Measurements from ENCODE around the gene NUDT14.
A peak's percentile ranks its signal among the peaks of the same experiment; 100 is the strongest.

NUDT14 gene

GRCh38 chr14:105196265-105196960 lies 15.3 kb upstream of the NUDT14 start:
- DNase-seq = peak; percentile 79

DNA sequence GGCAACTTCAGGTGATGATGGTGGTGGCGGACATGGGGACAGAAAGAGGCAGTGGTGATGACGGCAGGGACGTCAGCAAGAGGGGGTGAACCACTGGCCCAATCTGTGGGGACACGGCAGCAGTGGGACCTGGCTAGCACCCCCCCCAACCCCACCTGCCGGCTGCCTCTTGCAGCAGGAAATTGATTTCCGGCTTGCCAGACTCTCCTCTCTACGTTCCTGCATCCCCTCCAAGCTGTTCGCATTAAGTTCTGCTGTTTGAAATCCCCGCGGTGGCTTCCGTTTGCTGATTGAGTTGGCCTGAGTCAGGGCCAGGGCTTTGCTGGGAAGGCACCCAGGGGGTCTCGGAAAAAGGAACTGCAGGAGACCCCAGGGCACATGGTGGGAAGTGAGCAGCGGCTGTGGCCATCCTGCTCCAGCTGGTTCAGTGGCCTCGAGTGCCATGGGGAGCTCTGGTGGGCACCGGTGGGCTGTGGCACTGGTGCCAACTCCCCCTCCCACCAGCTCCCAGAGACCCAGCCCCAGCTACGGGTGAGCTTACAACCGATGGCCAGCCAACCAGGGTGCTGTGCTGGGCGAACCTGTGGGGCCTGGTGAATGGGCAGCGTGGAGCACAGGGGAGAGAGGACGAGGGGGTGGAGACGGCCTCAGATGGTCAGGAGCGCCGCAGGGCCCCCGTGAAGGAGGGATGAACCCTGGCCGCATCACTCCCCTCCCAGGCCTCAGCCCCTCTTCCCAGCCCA lies 14.6 kb upstream of the NUDT14 start:
- no peak for DNase-seq

GRCh38 chr14:105195051-105195450 lies 13.9 kb upstream of the NUDT14 start:
- DNase-seq = no peak

DNA sequence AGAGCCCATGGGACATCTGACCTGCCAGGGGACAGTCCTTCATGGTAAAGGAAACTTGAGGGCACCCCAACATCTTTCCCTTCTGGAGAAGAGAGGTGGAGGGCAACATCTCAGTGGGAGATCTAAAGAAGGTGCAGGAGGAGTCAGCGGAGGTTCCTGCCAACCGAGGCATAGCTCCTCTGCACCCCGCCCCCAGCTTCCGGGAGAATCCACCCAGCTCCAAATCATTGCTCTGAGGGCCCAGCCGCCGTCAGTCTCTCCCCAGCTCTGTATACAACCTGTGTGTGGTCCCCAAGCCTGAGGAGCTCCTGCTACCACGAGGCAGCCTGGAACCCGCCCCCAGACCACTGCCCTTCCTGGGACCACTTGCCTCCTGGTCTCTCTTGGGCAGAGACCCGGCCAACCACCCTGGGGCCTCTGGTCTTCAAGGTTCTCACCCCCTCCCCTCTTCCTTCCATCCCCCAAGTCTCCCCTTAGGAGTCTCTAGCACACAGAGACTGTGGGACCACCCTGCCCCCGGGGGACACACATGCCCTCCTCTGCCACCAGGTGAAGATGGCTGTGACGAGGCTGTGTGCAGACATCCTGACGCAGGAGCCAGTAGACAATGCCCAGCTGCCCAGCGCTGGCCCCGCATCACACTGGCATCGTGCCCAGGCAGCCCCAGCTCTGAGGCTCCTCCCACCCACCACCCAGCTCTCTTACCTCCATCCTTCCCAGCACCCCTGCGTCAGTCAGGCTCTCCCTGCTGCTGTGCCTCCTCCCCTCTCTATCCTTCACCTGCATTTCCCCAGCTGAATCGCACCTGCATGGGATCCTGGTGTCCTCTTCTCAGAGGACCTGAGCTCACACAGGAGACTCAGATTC lies 13.0 kb upstream of the NUDT14 start:
- DNase-seq = no peak

DNA sequence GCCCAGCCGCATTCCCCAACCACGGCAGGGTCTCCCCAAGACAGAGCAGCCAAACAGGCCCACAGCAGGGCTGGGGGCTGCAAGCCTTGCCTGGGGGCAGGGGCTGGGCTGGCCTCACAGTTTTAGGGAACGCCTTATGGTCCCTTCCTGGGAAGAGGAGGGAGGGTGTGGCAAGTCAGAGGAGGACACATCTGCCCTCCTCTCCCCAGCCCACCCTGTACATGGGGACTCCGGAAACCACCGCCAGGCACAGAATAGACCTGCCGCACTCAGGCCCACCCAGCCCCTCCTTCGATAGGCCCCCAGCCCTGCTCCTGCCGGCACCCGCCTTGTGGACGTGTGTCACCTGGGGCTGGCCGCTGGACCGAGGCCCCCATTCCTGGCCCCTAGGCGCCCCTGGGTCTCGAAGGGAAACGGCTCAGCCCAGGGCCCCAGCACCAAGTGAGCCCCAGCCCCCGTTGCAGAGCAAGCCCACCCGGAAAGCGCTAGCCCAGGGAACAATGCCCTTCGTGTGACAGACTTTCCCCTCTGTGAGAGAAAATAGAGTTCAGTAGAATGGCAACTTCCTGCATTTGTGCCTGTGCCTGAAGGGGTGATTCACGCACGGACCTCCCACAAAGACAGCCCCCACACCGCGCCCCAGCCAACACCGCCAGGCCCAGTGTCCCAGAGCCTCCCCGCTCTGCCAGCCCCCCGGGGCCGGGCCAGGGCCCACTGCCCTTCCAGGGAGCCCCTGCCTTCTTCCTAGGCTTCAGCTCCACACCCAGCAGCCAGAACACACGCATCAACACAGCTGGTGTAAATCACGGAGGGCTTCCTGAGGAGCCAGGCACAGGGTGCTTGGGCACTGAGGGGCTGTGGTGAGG lies 12.0 kb upstream of the NUDT14 start:
- DNase-seq = no peak

DNA sequence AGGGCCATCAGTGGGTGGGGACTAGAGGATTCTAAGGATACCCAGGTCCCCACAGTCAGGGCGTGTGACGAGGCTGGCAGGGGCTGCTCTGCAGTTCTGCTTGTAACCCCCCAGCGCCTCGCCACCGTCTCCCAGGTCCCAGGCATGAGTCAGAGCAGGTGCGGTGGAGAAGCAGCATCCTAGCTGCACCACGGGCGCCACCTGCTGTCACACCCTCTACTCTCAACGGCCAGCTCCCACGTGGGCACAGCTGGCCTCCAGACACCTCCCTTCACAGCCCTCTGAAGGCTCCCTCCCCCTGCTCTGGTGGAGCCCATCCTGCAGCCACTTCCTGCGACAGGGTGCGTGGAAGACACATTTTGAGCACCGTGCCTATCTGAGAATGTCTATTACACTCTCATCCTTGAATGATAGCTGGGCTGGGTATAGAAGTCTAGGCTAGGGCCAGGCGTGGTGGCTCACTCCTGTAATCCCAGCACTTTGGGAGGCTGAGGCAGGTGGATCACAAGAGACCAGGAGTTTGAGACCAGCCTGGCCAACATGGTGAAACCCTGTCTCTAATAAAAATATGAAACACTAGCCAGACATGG lies 6.9 kb upstream of the NUDT14 start:
- DNase-seq = no peak

DNA sequence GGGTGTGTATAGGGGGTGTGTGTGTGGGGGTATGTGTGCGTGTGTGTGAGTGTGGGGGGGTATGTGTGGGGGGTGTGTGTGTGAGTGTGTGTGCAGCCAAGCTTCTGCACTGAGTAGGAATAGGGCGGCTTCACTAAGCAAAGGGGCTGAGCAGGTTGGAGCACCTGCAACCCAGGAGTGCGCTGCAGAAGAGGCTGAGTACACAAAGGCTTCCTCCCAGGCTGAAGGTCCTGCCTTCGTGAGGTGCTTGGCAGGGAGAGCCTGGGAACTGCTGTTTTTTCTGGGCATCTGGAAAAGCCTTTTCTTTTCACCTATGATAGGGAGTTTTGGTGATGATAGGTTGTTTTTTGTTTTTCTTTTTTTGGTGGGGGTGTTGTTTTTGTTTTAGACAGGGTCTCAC lies 6.0 kb upstream of the NUDT14 start:
- DNase-seq = no peak

DNA sequence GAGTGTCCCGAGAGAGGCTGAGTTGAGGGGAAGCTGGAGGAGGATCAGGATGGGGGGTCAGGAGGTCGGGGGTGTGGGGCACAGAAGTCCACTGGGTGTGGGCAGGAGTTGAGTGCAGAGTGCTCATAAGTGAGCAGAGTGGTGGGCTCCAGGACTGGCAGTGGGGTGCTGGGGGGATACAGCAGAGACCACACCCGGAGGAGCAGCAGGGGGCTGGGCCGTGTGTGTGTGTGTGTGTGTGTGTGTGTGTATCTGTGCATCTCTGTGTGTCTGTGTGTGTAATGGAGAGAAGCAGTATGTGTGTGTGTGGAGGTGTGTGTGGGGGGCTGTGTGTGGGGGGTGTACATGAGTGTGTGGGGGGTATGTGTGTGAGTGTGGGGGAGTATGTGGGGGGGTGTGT lies 4.9 kb upstream of the NUDT14 start:
- no peak for DNase-seq

DNA sequence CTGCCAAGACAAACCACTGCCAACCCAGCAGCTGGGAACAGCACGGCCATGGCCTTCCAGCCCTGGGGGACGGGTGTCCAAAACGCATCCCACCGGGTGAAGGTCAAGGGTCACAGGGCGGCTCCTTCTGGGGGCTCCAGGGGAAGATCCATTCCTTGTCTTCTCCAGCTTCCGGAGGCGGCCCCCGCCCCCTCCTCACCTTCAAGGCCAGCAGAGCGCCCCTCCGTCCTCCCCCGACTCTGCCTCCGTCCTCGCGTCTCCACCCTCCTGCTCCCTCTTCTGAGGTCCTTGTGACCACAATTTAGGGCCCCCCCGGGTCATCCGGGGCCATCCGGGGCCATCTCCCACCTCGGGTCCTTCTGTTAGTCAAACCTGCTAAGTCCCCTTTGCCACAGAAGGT lies 3.9 kb upstream of the NUDT14 start:
- DNase-seq = no peak

DNA sequence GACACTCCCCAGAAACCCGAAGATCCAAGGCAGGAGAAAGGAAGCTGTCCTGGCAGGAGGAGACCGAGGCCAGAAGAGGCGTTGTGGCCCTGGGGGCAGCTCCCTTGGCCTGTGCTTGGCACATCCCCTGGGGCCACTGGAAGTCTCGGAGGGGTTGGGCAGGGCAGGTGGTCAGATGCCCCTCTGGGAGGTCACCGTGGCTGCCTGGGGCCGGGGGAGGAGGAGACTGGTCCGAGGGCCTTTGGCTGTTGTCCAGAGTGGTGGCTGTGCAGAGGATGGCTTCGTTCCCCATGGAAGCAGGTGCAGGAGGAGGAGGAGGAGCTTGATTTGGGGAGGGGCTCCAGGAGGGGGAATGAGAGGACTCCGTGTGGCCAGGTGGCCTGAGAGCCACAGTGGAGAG lies 3.3 kb upstream of the NUDT14 start:
- DNase-seq = no peak

- no peak for DNase-seq
These were observed 1.3 kb upstream of the NUDT14 start for GRCh38 chr14:105182296-105183020.

DNA sequence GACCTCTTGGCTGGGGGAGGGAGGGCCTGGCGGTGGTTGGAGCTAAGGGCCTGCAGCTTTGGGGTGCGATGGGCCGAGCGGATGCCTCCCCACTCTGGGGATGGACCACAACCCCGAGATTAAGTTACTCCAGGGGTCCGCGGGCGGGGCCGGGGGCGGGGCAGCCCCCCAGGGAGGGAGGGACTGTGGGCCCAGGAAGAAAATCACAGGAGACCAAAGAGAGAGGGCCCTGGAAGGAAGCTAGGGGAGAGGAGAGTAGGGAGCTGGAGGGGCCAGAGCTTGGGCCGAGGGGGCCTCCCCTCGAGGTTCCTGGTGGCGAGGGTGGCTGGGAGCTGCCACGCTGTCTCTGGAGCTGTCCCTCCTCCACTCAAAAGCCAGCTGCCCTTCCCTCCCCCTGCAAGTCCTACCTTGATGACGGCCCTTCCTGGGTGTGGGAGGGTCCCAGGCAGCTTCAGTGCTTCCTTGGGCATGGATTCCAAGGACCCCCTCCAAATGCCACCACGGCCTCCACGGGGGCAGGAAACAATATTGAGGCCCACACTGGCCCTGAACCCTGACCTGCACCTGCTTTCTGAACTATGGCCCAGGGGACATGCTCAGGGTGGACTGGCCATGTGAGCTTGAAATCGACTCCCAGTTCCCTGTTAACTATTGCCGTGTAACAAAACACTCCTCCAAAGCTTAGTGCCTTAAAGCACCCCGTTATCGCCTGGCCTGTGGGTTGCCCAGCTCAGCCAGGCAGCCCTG lies 610 bp upstream of the NUDT14 start:
- DNase-seq = no peak

- DNase-seq = no peak
These were observed 1.9 kb downstream of the NUDT14 start for GRCh38 chr14:105179191-105179590.

GRCh38 chr14:105178868-105179140 lies 2.3 kb downstream of the NUDT14 start:
- DNase-seq = no peak

- DNase-seq = no peak
These were observed 2.8 kb downstream of the NUDT14 start for GRCh38 chr14:105178069-105178867.

- DNase-seq = no peak
These were observed 4.0 kb downstream of the NUDT14 start for GRCh38 chr14:105177082-105177481.

- DNase-seq = no peak
These were observed 4.6 kb downstream of the NUDT14 start for GRCh38 chr14:105176513-105176912.

DNA sequence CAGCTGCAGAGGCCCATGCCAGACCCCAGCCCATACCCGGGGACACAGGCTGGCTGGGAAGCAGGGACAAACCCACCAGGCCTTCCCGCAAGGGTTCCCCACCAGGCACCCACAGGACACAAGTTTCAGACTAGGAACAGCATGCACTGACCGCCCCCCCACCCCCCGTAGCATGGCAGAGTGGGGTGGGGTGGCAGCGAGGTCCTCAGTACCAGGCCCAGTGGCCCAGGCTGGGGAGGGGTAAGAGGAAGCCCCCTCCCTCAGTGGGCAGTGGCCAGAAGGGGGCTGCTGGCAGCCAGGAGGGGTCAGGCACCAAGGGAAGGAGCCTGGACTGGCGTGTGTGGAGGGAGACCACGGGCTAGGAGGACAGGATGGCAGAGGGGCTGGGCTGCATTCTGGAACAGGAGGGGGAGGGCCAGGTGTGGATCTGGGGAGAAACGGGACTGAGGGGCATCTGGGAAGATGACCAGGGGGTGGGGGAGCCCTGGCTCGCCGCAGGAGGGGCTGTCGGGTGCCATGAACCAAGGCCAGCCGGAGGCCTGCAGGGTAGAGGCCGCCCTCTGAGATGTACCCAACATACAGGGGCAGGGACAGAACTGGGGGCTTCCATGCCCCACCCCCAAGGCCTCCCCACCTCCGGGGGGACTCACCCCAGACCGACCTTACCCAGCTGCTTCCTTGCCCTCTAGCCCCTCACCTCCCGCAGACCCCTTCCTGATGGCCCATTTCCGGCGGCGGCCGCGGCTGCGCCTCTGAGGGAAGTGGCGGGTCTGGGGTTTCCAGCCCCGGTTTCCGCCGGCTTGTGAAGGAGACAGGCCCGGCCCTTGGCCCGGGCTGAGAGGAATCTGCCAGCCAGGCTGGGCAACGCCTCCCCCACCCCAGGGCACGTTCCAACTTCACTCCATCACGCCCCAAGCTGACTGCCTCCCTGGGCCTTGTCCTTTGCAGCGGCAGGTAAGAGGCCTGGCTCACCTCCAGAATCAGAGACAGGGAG lies 6.9 kb downstream of the NUDT14 start:
- no peak for DNase-seq

DNA sequence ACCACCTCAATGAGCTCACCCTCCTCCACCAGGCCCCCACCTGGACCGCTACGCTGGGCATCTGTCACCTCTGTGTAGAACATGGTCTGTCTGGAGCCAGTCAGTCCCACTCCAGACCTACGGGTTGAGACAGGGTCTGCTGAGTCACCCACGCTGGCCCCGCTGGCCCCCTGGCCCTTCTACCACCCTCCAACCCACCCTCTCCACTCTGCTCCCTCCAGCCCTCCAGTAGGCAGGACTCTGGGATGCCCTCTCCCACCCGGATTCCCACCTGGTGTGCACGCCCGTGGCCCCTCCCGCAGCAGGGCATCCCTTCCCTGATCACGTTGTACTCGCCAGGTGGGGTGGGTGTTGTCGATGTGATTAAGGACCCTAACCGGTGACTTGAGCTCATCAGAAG lies 8.0 kb downstream of the NUDT14 start:
- DNase-seq = no peak

Measured in islet precursor cell (in vitro differentiated cells).